HG03103 (cell line): ENCODE measurements around the gene BCAN.
"Not testable (repeated sequence)": the region's sequence is repeated elsewhere in the genome, so short reads cannot be mapped to it uniquely, and the experiment has no call there.

Source experiments
- ATAC-seq: cut with Tn5 transposase; IDR thresholded peaks from one replicate; pipeline ENCODE4 v1.9.1; 2021; ENCODE audit warnings: low read depth; ENCODE audit not compliant: unreplicated experiment

Gene BCAN

DNA sequence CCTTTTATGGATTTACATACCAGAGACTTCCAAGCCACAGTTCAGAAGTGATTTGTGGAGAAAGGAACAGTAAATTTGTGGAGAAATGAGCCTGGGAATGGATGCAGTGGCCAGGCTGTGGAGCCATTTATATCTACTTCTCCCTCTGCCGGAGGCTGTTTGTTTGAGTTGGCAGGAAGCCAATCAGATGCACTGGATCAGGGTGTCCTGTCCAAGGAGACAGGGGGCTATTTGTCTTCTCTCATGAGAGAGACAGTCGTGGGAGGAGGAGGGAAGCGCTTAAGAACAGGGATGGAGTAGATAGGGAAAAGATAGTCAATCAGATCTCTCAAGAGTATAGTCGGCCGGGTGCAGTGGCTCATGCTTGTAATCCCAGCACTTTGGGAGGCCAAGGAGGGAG, 25.5 kb upstream of the BCAN start:
- no peak for ATAC-seq

DNA sequence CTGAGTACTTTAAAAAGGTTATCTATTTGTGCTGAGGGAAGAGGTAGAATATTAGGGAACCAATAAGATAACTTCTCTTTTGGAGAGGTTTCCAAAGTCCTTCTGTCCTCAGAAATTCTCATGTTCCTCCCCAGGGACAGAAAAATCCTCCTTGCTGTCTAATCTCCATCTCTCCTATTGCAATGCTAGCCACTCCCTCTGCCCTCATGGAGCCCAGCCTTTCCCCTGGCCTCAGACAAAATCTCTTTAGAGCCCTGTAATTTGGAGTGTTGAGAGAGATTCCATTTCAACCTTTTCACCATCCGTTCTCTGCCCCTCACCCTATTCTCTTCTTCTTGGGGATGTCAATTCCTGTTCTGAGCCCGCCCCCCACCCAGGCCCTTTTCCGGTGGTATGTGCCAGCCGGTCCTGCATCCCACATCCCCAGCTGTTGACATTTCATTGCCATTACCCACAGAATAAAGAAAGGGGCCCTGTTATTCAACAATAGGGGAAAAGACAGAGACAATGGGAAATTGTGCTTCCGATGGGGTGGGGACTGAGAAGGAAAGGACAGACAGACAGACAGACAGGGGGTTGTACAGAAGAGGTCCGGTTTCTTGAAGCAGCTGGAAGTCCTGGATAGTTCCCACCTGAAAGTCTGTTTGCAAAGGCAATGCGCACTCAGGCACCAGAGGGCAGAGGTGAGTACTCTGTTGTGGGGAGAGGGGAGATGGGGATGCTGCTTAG, 22.9 kb upstream of the BCAN start, which contains the start of gene HAPLN2:
Gene HAPLN2, plus strand, starts transcription at position 563 of the 729 bp plus-strand sequence. CDS start 4,076 bp downstream, outside the sequence.
- no peak for ATAC-seq

GRCh38 chr1:156619582-156619955, 22.3 kb upstream of the BCAN start:
- ATAC-seq, result no peak

DNA sequence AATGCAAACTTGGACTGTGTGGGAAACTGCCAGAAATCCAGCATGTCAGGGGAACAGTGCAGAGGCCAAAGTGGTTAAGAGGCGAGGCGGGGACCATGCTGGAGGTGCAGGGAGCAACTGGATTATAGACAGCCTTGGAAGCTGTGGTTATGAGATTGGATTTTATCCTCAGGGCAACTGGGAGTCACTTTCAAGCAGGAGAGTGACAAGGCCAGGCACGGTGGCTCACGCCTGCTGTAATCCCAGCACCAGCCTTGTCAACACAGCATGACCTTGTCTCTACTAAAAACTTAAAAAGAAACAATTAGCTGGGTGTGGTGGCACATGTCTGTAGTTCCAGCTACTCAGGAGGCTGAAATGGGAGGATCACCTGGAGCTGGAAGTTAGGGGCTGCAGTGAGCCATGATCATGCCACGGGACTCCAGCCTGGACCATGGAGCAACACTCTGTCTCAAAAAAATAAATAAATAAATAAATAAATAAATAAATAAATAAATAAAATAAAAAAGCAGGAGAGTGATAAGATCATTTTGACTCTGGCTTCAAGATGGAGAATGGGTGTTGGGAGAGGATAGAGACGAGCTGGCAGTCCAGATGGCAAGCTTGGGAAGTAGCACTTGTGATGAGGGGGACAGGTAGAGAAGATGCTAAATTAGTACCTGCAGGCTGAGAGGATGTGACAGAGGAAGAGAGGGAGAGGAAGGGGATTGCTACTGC, 19.2 kb upstream of the BCAN start:
- no peak for ATAC-seq

GRCh38 chr1:156623946-156624813, 17.7 kb upstream of the BCAN start:
- no peak for ATAC-seq

DNA sequence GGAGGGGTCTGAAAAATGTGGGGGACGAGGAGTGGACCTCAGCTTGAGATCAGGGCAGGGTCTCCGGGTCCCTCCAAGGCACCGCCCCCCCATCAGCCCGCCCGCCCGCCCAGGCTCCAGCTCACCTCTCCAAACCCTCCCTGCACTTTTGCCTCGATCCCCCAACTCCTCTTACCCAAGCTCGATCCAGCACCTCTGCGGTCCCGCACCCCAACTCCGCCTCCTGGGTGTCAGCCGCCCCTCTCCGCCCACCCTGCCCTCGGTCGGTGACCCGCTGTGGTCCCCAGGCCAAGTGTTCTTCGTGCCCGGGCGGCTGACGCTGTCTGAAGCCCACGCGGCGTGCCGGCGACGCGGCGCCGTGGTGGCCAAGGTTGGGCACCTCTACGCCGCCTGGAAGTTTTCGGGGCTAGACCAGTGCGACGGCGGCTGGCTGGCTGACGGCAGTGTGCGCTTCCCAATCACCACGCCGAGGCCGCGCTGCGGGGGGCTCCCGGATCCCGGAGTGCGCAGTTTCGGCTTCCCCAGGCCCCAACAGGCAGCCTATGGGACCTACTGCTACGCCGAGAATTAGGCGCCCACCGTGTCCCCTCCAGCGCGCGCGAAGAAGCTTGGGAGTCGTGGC, 17.0 kb upstream of the BCAN start:
- ATAC-seq, result no peak

- no peak for ATAC-seq
Measured at GRCh38 chr1:156625436-156626078, 16.4 kb upstream of the BCAN start.

GRCh38 chr1:156626079-156626438, 15.9 kb upstream of the BCAN start:
- ATAC-seq, result no peak

- no peak for ATAC-seq
Measured at GRCh38 chr1:156627313-156627880, 14.5 kb upstream of the BCAN start.

DNA sequence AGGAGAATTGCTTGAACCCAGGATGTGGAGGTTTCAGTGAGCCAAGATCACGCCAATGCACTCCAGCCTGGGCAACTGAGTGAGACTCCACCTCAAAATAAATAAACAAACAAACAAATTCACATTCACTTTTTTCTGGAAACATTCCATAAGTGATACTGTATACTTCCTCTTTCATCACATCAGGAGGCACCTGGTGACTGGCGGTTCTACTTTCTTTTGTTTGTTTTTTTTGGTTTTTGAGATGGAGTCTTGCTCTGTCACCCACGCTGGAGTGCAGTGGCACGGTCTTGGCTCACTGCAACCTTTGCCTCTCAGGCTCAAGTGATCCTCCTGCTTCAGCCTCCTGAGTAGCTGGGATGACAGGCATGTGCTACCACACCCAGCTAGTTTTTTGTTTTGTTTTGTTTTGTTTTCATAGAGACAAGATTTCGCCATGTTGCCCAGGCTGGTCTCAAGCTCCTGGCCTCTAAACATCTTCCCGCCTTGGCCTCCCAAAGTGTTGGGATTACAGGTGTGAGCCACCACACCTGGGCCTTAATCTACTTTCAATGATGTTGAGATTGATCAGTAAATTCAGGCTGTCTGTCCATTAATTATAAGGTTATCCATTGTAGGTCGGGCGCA, 12.0 kb upstream of the BCAN start:
- no peak for ATAC-seq

GRCh38 chr1:156631152-156631551, 10.8 kb upstream of the BCAN start:
- ATAC-seq, result not testable (repeated sequence)

- ATAC-seq, result no peak
Measured at GRCh38 chr1:156632355-156632754, 9.6 kb upstream of the BCAN start.

GRCh38 chr1:156638189-156638985, 3.5 kb upstream of the BCAN start:
- no peak for ATAC-seq

DNA sequence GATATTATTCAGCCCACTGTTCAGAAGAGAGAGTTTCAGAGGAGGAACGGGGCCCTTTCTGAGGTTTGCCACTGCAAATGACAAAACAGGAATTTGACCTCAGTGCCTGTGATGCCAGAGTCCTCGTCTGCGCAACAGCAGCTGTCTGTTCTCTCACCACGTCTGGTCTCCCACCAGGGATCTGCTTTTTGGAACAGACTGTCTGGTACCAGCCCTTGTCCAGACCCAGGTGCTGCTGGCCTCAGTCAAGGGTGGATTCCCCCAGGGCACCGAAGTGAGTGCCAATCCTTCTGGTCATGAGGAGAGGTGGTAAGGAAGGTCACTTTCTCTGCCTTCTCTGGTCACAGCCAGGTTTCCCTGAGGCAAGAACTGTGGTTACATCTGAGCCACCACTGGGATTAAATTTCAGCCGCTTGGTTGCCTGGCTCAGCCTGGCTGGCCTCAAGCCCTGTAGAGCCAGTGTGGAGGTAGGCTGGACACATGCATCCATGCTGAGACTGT, 2.3 kb upstream of the BCAN start:
- no peak for ATAC-seq

DNA sequence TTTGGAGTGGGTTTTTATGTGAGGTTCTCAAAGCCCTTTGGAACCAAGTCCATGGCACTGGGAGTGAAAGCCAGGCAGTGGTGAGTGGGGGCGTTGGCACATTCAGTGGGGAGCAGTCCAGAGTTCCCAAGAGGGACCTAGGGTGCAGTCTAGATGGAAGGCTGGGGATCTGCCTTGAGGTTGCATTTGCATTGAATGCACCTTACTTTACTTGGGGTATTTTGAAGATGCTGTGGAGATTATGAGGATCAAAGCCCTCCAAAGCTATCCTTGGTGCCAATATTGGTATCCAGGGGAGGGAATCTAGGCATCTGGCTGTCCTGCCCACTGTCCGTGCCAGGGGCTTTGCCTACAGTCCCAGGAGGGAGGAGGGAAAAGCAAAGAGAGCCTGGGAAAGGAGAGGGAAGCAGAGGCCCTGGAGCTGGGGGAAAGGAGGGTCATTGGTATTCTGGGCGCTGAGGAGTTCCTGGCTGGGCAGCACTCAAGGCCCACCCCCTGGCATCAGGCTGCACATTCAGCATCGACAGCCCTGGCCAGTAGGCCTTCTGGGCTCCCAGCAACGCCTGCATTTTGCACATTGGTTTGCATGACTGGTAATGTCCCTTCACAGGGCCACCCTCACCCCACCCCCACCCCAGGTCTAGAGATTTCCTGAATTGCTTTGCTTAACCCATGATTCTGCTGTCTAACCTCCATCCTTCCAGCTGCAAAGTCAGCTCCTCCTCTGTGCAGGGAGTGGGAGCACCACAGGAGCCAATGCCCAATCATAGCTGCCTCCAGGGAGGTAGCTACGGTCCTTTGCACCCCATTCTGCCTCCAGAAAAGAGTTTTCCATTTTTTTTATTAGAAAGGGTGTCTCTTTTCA, 843 bp upstream of the BCAN start:
- no peak for ATAC-seq

- no peak for ATAC-seq
Measured at GRCh38 chr1:156642265-156643048, 540 bp downstream of the BCAN start.
